HG03159 (cell line): ENCODE measurements around the gene SPATA31D3.
"Not testable (repeated sequence)": the region's sequence is repeated elsewhere in the genome, so short reads cannot be mapped to it uniquely, and the experiment has no call there.

Experiments
- ATAC-seq: cut with Tn5 transposase; IDR thresholded peaks from one replicate; pipeline ENCODE4 v1.9.1; 2021; ENCODE audit warnings: mild to moderate bottlenecking, moderate library complexity; ENCODE audit not compliant: unreplicated experiment

Gene SPATA31D3

GRCh38 chr9:81976351-81976750, 33.1 kb downstream of the SPATA31D3 start:
- ATAC-seq: no peak

- ATAC-seq: no peak
Observed at GRCh38 chr9:81979196-81979595, 35.9 kb downstream of the SPATA31D3 start.

- ATAC-seq: no peak
Observed at GRCh38 chr9:81980568-81980967, 37.3 kb downstream of the SPATA31D3 start.

GRCh38 chr9:81981883-81982282, 38.6 kb downstream of the SPATA31D3 start:
- no peak for ATAC-seq

- no peak for ATAC-seq
Observed at GRCh38 chr9:81984928-81985327, 41.6 kb downstream of the SPATA31D3 start.

DNA sequence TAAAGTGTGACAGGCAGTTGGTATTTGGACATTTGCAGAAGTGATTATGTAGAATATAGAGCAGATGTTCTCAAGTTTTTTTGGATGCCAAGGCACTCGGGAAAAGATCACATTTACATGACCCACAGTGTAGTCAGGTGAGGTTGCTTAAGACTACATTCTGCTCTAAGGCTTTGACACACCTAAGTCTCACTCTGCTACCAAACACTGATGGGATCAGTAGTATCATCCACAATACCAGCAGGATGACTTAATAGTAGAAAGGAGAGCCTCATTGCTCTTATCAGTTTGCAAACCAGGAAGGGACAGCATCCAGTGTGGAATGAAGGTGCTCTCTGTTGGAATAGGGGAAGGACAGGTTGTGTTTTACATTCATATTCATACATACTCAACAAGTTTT, 42.8 kb downstream of the SPATA31D3 start:
- no peak for ATAC-seq

- ATAC-seq: not testable (repeated sequence)
Observed at GRCh38 chr9:81988472-81988871, 45.2 kb downstream of the SPATA31D3 start, which contains the start of gene SPATA31D1. Gene SPATA31D1 (plus strand): TSS chr9:81988772. CDS start chr9:81988819, 47 bp downstream.

GRCh38 chr9:81989700-81990099, 46.4 kb downstream of the SPATA31D3 start:
- no peak for ATAC-seq

DNA sequence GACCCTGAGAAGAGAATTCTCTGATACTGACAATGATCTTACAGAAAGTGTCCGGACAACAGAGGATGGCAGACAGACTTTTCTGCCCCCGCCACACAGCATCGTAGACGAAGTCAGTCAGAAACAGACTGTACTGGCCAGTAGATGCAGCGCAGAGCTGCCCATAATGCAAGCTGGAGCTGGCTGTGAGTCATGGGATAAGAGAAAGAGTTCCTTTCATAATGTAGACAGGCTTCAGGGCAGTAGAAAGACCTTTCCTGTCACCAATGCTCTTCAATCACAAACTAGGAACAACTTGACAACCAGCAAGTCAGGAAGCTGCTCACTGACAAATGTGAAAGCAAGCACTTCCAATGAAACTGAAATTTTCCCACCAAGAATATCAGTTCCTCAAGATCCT, 50.4 kb downstream of the SPATA31D3 start:
- ATAC-seq: no peak
